Natural killer cell (primary cell): ENCODE results near the gene RPS5. TPM values are rescaled to one million over a fixed set of nuclear protein-coding genes. Genes with fewer than 3 reads are reported as not detected.

Experiments used
- ATAC-seq, 3 donors: fragments of 150-1000 bp in 2 of 3; fragments of 200-7000 bp in 1 of 3; cut with Tn5 transposase; 1 replicate in 1 of 3; 2 replicates in 2 of 3; pipeline ENCODE4 v1.10.0; 2021; ENCODE audit warnings: mild to moderate bottlenecking in 2 of 3, moderate library complexity in 2 of 3
- DNase-seq, 2 donors: peaks; one replicate each; pipeline versions ENCODE4 v3.0.0 to v3.0.0-alpha.2; 2013 to 2021; ENCODE audit warnings: mixed read lengths in 1 of 2
- H3K27ac ChIP-seq: one replicate; pipeline ENCODE4 v1.5.1; 2013; ENCODE audit warnings: mild to moderate bottlenecking, low read length
- H3K27me3 ChIP-seq: one replicate; pipeline ENCODE4 v1.6.1; 2013; ENCODE audit warnings: low read length; ENCODE audit not compliant: control insufficient read depth, insufficient read depth
- H3K36me3 ChIP-seq: one replicate; pipeline ENCODE4 v1.6.1; 2013; ENCODE audit warnings: low read length; ENCODE audit not compliant: control insufficient read depth, insufficient read depth
- H3K4me1 ChIP-seq: one replicate; pipeline ENCODE4 v1.6.1; 2013; ENCODE audit warnings: low read length; ENCODE audit not compliant: control insufficient read depth, insufficient read depth
- H3K4me3 ChIP-seq: one replicate; pipeline ENCODE4 v1.5.1; 2013; ENCODE audit warnings: low read length
- H3K9me3 ChIP-seq: one replicate; pipeline ENCODE4 v1.6.1; 2013; ENCODE audit warnings: low read length; ENCODE audit not compliant: control insufficient read depth, insufficient read depth
- H3K27ac Mint-ChIP-seq, 2 donors: one replicate each; pipeline ENCODE4 v1.8.0; 2022; ENCODE audit warnings: mild to moderate bottlenecking in 2 of 2, mixed read lengths in 2 of 2, moderate library complexity in 1 of 2
- H3K27me3 Mint-ChIP-seq, 2 donors: one replicate each; pipeline ENCODE4 v1.8.0; 2022; ENCODE audit warnings: low read depth in 2 of 2, mixed read lengths in 2 of 2
- H3K36me3 Mint-ChIP-seq: one replicate; pipeline ENCODE4 v1.8.0; 2022; ENCODE audit warnings: mixed read lengths
- H3K4me1 Mint-ChIP-seq, 2 donors: one replicate each; pipeline ENCODE4 v1.8.0; 2022; ENCODE audit warnings: mixed read lengths in 2 of 2
- H3K4me3 Mint-ChIP-seq: one replicate; pipeline ENCODE4 v1.8.0; 2022; ENCODE audit warnings: mild to moderate bottlenecking, moderate library complexity, mixed read lengths
- H3K9me3 Mint-ChIP-seq, 2 donors: one replicate each; pipeline ENCODE4 v1.8.0; 2022; ENCODE audit warnings: mixed read lengths in 2 of 2
- WGBS: methylation state at CpG from one replicate; pipeline ENCODE4 v1.1.7; 2013; ENCODE audit warnings: missing lambda C conversion rate; ENCODE audit not compliant: insufficient coverage; 5-methylcytosine and 5-hydroxymethylcytosine counted together
- intact Hi-C: fragments of 100-400 bp; cut with micrococcal nuclease; formaldehyde crosslinking; loops from one replicate; pipeline ENCODE4 v1.14.2; 2022
- total RNA-seq, 4 donors: library from RNA; stranded (reverse); fragments of 120-200 nt in 1 of 4; gene quantifications; one replicate each; pipeline versions ENCODE4 v1.2.3 to v1.2.4, GENCODE V29; 2013 to 2022
- TF ChIP-seq, protein P1 (sequence below): fragments of 200-600 bp; IDR thresholded peaks from one replicate; pipeline ENCODE4 v1.8.0; 2022; ENCODE audit warnings: antibody characterized with exemption

Gene RPS5
- total RNA-seq, 3 donors from 2014 or later (not counting 1 experiment from before 2014, with no cell fraction given) = 406 to 580 (median 525) TPM

DNA sequence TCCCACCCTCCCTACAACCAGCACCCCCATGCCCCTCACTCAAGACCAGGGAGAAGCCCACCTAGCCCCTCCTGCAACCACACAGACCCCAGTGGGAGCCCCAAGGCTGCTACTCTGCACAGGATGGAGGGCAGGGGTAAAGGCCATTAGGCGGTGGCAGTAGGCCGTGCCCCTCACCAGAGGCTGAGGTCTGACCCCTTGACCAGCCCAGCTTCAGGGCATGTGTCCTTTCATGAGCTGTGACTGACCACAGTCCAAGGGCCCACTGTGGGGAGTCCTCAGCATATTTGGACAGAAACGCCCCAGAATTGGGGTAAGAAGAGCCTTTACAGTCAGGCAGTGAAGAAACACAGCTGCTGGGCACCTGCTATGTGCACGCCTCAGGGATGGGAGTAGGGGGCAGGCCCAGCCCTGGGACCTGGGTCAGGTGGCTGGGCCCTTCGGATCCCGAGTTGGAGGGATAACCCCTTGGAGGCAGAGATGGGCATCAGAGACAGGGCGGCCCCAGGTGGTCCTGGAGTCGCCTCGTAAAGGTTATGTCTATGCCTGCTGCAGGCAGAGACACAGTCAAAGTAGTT, 1.7 kb upstream of the RPS5 start:
- Mint-ChIP-seq H3K27ac (peak overlapping the region; percentile 98), H3K36me3 (no peaks in the 10 kb centered on the region), H3K9me3 (no peaks in the 10 kb centered on the region), H3K4me1 (peaks cover 21 to 49% of the 10 kb centered on the region in 2 donors), H3K4me3 (peak overlapping the region; percentile 97), H3K27me3 (no peaks in the 10 kb centered on the region)
- 89% methylated on average over 9 of the region's 9 CpGs for WGBS
- Histone ChIP-seq H3K27ac (peak overlapping the region; percentile 96), H3K9me3 (no peaks in the 10 kb centered on the region), H3K4me1 (peaks cover 43% of the 10 kb centered on the region), H3K36me3 (peaks cover 9% of the 10 kb centered on the region), H3K27me3 (no peaks in the 10 kb centered on the region), H3K4me3 (no peak overlapping the region)
- ATAC-seq (no peak), DNase-seq (no peak)
- TF ChIP-seq, protein P1, sequence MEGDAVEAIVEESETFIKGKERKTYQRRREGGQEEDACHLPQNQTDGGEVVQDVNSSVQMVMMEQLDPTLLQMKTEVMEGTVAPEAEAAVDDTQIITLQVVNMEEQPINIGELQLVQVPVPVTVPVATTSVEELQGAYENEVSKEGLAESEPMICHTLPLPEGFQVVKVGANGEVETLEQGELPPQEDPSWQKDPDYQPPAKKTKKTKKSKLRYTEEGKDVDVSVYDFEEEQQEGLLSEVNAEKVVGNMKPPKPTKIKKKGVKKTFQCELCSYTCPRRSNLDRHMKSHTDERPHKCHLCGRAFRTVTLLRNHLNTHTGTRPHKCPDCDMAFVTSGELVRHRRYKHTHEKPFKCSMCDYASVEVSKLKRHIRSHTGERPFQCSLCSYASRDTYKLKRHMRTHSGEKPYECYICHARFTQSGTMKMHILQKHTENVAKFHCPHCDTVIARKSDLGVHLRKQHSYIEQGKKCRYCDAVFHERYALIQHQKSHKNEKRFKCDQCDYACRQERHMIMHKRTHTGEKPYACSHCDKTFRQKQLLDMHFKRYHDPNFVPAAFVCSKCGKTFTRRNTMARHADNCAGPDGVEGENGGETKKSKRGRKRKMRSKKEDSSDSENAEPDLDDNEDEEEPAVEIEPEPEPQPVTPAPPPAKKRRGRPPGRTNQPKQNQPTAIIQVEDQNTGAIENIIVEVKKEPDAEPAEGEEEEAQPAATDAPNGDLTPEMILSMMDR = no peak
- intact Hi-C loops = loop anchor here (10.0 kb wide), 1 partner anchor 201 kb away; the partner anchor contains the start of gene ZNF274

DNA sequence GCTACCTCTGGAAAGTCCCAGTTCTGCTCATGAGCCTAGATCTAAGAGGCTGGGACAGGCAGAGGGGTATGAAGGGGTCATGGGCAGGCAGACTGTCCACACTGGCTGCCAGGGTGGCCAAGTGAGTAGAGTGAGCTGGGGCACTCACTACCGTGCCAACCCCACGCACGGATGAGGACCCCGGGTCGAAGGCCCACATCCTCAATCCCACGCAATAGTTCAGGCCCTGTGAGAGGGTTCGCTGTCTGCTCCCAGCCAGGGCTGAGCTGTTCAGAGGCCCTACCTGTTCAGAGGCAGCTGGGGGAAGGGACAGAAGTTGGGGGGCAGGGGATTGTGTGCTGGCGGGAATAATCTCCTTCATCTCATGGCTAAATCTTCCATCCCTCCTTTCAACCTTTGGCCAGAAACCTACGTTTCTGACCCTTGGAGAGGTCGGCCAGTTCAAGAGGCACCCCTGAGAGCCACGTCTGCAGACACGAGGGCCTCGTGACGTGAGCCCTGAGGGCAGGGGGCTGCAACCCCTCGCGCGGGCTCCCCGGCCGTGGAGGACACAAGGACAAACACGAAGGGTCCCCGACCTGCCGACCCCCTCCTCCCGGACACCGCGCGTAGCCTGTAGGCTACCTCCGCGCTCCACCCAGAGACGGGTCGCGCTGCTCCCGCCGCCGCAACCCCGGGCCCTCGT, 1.0 kb upstream of the RPS5 start:
- Histone ChIP-seq H3K4me3 (peak overlapping the region; percentile 55), H3K4me1 (peaks cover 41% of the 10 kb centered on the region), H3K9me3 (no peaks in the 10 kb centered on the region), H3K36me3 (peaks cover 12% of the 10 kb centered on the region), H3K27me3 (no peaks in the 10 kb centered on the region), H3K27ac (peak overlapping the region; percentile 96)
- H3K4me3 Mint-ChIP-seq = peak overlapping the region; percentile 97
- intact Hi-C loops = loop anchor here (2.0 to 10.0 kb wide), 2 partner anchors 15 to 201 kb away; partner anchors contain the start of gene ZNF274
- H3K27ac Mint-ChIP-seq = peak overlapping the region; percentile 98
- H3K9me3 Mint-ChIP-seq = no peaks in the 10 kb centered on the region
- 14% methylated on average over 35 of the region's 36 CpGs for WGBS
- no peaks in the 10 kb centered on the region for H3K36me3 Mint-ChIP-seq
- no peaks in the 10 kb centered on the region for H3K27me3 Mint-ChIP-seq
- peaks cover 19 to 46% of the 10 kb centered on the region in 2 donors for H3K4me1 Mint-ChIP-seq
- ATAC-seq = peak in 1 of 3 donors; percentile 1
- DNase-seq = peak in 1 of 2 donors; percentile 50
- TF ChIP-seq, protein P1 = no peak

DNA sequence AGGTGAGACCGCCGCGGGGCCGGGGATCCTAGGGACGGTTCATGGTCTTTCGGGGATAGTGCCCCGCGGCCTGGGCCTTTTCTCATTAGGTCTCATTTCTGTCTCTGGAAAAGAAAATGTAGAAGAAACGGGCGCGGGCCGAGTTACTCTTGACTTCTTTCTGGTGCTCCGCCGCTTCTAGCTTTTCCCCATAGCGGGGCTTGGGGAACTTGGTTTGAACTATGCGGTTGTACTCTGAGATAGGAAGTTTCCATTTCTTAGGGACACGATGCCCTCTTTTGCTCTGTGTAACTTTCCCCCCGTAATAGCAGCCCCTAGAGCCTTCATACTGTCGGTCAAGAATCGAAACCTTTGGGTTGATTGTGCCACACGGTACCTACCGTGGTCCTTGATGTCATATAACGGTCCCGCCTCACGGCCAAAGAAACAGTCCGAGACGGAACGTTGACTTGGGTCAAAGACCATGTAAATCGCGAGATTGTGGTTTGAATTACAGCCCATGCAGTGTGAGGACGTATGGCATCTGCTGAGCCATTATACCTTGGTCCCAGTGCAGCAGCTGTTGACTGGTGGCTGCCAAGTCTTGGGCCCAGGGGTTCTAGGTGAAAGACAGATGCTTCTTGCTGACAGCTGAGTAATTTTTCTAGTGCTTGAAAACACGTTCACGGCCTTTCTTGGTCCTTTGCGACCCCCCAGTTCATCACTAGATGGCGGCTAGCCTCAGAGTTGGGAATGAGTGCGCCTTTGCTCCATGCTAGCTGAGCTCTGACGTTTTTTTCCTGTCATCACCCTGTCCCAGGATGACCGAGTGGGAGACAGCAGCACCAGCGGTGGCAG, 487 bp downstream of the RPS5 start:
- TF ChIP-seq, protein P1 = no peak
- no peaks in the 10 kb centered on the region for H3K27me3 Mint-ChIP-seq
- no peaks in the 10 kb centered on the region for H3K9me3 Mint-ChIP-seq
- H3K36me3 Mint-ChIP-seq = no peaks in the 10 kb centered on the region
- ATAC-seq = peak in 1 of 3 donors; percentile 5
- intact Hi-C loops = loop anchor here (1.0 to 10.0 kb wide), 3 partner anchors 13 to 203 kb away; partner anchors contain the start of genes ZNF132 and ZNF274
- 9% methylated on average over 39 of the region's 39 CpGs for whole genome bisulfite sequencing
- Histone ChIP-seq H3K36me3 (peaks cover 12% of the 10 kb centered on the region), H3K9me3 (no peaks in the 10 kb centered on the region), H3K4me3 (peak overlapping the region; percentile 55), H3K27me3 (no peaks in the 10 kb centered on the region), H3K4me1 (peaks cover 30% of the 10 kb centered on the region), H3K27ac (peak overlapping the region; percentile 96)
- H3K27ac Mint-ChIP-seq = peak overlapping the region; percentile 98
- peak overlapping the region; percentile 97 for H3K4me3 Mint-ChIP-seq
- H3K4me1 Mint-ChIP-seq = peaks cover 14 to 37% of the 10 kb centered on the region in 2 donors
- DNase-seq = no peak
